Left renal pelvis (tissue), 4 donors: ENCODE measurements around the gene FXYD1. TPM values are rescaled to one million over a fixed set of nuclear protein-coding genes. Genes with fewer than 3 reads are reported as not detected.
"Not testable (repeated sequence)": the region's sequence is repeated elsewhere in the genome, so short reads cannot be mapped to it uniquely, and the experiment has no call there.

ENCODE experiments used
- DNase-seq, 4 donors: peaks; one replicate each; pipeline ENCODE4 v3.0.0-alpha.2; 2013; ENCODE audit warnings: low read depth in 4 of 4, low spot score in 3 of 4
- polyA plus RNA-seq, 4 donors: library from polyadenylated mRNA; unstranded; fragments of 120-200 nt; gene quantifications; one replicate each; pipeline ENCODE4 v1.2.1, GENCODE V29; 2013; ENCODE audit not compliant: insufficient read length in 4 of 4

The FXYD1 gene
- polyA plus RNA-seq, 4 donors, result 22.3 to 73.8 (median 27.2) TPM

- no peak for DNase-seq
Measured at GRCh38 chr19:35141837-35142605, 3.4 kb downstream of the FXYD1 start.

DNA sequence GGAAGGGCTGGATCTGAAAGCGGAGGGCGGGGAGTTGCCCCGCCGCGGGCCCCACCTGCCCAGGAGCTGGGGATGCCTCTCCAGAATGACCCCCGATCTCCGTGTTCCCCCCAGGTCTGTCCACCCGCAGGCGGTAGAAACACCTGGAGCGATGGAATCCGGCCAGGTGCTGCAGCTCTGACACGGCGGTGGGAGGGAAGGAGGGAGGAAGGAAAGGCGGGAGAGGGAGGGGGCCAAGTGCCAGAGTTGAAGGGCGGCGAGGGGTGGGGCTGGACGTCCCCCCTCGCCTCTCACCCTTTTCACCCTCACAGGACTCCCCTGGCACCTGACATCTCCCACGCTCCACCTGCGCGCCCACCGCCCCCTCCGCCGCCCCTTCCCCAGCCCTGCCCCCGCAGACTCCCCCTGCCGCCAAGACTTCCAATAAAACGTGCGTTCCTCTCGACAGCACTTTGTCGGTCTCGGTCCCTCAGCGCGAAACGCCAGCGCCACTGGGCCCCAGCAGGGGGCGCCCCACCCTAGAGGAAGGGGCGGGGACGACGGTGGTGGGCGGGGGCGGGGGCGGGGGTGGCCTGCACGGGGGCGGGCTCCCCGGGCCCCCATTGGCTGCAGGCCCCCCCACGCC, 4.1 kb downstream of the FXYD1 start:
- no peak for DNase-seq

DNA sequence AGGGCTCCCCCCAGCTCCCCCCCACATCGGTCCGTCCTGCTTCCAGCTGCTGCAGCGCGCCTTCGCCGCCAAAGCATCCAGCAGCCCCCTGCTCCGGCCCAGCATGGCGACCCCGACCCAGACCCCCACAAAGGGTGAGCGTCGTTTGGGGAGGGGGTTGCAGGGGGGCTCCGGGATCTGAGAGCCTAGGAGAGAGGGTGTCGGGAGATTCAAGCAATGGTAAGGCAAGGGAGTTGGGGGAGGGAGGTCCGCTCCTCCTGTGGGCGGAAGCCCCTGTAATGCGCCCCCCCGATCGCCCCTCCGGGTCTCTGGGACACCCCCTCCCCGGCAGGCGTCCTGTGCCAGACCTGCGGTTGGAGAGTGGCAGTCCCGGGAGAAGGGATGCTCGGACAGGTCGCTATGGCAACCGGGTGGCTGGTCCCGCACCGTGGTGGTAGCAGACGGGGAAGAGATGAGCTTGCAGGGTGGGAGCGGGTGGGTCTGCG, 4.6 kb downstream of the FXYD1 start, which contains the start of gene FXYD7:
Gene FXYD7 (plus strand): TSS at position 25 of the 485 bp plus-strand sequence. CDS start 79 bp downstream, at position 104.
- no peak for DNase-seq

DNA sequence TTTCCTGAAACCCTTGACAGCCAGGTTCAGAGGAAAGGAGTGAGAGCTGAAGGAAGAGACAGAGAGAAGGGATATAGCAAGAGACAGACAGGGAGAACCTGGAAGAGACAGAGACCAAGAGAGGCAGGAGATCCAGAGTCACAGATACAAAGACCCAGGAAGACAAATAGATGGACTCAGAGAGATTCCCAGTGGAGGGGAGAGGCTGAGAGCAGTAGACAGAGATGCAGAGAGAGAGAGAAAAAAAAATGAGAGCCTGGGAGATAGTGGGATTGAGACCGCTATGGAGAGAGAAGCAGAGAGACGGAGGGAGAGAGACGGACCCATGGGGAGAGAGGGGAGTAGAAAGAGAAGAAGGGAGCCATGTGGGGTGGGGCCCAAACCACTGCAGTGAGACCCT, 5.2 kb downstream of the FXYD1 start:
- no peak for DNase-seq

- no peak for DNase-seq
Measured at GRCh38 chr19:35144259-35144599, 5.6 kb downstream of the FXYD1 start.

DNA sequence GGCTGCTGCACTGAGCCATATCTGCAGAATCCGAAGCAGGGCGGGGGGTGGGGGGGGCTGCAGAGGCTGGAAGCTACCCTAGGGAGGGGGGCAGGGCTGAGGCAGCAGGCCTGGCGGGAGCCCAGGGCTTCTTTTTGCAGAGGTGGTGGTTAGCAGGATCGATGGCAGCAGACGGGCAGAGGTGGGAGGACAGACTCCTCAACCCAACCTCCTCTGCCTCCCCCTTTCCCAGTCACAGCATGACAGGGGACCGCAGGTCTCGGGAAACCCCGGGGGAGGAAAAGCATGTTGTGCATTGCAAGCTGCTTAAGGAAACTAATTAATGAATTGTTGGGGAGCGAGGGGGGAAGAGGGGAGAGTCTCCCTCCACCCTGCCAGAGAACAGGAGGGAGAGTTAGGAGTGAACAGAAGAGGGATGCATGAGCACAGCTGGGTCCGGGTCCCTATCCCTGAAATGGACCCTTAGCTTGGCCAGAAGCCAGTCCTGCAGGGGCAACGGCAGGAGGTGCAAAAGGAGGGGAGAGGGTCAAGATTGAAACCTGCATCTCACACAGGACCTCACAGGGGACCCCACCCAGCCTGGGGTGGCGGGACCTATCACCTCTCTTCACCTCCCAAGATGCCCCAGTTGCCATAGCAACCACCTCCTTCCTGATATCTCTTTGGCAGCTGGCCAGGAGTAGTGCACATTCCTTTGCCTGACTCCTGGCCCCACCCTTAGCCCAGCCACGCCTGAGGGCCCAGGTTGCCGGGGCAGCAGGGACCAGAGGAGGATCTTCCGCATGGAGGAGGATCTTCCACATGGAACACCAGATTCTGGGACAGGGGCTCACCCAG, 6.2 kb downstream of the FXYD1 start:
- DNase-seq, result no peak

- no peak for DNase-seq
Measured at GRCh38 chr19:35146746-35147459, 8.3 kb downstream of the FXYD1 start.

GRCh38 chr19:35149463-35149862, 10.8 kb downstream of the FXYD1 start:
- no peak for DNase-seq

GRCh38 chr19:35150445-35150844, 11.8 kb downstream of the FXYD1 start:
- DNase-seq, result no peak

DNA sequence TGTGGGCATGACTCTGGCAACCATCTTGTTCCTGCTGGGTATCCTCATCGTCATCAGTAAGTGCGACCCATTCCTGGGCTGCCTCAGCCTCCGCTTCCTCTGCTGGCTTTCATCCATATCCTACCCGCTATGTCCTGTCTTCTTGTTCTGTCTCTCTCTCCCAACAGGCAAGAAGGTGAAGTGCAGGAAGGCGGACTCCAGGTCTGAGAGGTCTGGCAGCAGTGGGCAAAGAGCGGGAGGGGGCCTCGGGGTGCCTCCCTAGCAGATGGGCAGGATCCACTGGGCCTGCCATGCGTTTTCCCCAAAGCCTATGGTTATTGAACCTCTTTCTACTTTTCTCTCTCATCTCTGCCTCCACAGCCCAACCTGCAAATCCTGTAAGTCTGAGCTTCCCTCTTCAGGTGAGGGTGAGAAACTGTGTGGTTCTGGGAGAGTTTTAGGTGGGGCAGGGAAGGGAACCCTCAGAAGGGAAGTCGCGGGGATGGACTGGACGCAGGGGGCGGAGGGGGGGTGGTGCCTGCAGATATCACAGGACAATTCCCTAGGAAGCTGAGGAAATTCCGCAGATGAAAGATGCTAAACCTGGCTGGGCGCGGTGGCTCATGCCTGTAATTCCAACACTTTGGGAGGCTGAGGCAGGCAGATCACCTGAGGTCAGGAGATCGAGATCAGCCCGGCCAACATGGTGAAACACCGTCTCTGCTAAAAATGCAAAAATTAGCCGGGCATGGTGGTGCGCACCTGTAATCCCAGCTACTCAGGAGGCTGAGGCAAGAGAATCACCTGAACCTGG, 12.8 kb downstream of the FXYD1 start:
- no peak for DNase-seq

DNA sequence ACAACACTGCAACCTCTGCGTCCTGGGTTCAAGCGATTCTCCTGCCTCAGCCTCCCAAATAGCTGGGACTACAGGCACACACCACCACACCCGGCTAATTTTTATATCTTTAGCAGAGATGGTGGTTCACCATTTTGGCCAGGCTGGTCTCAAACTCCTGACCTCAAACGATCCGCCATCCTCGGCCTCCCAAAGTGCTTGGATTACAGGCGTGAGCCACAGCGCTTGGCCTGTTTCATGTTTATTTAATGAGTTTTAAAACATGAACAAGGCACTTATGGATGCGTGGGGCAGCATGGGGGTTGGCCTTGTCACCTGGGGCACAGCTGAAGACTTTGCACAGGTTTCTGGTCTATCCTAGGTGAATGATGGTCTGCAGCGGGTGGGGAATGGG, 14.5 kb downstream of the FXYD1 start:
- DNase-seq, result not testable (repeated sequence)

DNA sequence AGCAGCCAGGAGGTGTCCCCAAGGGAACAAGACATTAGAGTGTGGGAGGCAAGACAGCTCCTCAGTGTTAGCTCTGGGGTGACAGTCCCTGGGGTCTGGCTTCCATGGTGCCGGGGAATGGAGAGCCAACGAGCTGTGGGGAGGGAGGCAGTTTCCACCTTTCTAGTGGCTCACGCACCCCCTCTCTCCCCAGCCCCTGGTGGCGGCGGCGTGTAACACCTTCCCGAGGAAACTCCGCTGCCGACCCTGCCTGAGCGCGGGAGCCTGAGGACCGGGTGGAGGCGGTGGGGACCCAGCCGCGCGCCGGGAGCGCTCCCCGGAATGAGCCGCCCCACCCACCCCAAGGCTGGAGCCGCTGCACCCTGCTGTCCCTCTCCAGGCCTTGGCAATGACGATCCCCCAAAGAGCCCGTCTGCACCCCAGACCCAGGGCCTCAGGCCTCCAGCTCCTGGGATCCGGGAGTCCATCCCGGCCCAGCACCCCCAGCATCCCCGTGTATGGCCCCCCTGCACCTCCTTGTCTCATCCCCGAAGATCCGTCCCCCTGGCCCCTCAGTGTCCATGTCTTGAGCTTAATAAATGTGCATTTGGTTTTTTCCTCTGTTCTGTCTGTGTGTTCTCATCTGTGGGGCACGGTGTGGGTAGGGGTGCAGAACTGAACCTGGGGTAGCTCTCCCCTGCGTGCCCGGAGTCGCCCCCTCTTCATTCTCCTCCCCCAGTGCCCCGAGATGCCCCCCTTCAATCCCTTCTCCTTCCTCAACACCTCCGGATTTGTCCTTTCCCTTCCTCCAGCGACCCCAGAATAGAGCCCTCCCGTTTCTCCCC, 15.3 kb downstream of the FXYD1 start:
- no peak for DNase-seq

DNA sequence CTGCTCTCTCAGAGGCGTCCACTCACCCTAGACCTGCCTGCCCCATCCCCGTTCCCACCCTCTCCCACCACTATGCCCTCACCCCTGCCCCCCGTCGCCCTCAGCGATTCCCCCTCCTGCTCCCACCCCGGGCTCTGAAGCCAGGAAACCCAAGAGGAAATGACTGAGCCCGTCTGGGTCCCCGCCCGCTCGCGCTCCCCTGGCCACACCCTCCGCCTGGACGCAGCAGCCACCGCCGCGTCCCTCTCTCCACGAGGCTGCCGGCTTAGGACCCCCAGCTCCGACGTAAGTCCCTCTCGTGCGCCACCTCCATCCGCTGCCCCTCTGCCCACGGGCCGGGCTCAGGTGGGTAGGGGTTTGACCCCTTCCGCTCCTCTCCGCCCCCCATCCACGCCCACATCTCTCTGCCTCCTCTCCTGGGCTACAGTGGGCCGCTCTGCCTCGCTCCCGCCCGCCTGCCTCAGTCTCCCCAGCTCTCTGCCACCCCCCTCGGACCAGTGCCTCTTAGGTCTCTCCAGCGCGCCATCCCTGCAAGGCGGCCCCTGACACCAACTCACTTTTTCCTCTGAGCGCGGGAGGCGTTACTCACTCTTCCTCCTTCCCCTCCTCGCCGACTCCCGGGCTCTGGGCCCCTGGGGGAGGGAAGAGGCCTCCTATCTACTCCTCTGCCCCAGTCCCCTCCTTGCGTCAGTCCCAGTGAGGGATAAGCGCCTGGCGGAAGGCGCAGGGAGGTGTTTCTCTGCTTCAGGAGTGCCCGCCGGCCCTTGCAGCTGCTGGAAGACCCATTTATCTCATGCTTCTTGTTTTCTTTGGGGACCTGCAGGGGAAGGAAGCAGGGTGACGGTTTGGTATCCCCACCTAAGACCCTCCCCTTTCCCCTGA, 16.1 kb downstream of the FXYD1 start, which contains the start of gene FXYD5:
Gene FXYD5 (plus strand): TSS at position 211 of the 882 bp plus-strand sequence. CDS start 816 bp downstream, outside the sequence.
- DNase-seq, result no peak

- DNase-seq, result no peak
Measured at GRCh38 chr19:35155441-35155840, 16.8 kb downstream of the FXYD1 start.

DNA sequence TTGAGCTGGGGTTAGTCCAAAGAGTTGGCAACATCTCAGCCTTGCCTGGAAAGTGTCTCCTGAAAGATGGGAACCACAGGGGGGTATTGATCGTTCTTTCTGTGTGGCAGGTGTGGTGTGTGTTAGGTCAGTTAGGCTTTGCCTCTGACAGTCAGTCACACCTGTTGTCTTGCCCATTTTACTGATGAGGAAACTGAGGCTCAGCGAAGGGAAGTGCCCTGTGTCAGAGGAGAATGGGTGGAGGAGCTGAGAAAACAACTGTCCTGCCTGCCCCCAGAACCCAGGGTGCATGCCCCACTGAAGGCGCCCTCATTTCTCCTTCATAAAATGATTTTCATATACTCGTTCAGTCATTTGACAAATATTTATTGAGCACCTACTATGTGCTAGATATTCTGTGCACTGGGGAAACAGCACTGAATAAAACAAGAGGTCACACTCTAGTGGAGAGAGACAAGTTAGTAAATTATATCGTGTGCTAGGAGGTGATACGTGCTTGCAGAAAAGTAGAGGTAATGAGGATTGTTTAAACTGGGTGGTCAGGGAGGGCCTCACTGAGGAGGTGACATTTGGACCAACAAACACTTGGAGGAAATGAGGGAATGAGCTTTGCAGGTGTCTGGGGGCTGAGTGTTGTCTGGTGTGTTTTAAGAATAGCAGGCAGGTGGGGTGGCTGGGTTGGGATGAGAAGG, 17.5 kb downstream of the FXYD1 start:
- no peak for DNase-seq

DNA sequence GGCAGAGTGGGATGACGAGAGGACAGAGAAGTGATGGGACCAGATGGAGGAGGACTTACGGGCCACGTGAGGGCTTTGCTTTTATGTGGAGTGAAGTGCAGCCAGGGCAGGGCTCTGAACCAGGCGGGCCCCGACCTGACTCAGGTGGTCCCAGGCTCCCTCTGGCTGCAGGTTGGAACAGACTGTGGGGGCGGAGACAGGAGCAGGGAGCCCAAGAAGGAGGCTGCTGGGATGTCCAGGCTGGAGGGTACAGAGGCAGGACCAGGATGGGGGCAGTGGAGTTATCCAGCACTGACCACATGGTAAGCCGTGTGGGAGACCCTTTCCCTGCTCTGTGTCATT, 18.0 kb downstream of the FXYD1 start:
- DNase-seq, result no peak

GRCh38 chr19:35157431-35157830, 18.8 kb downstream of the FXYD1 start:
- no peak for DNase-seq
